ENCODE data around the gene KDM4C. TPM values are rescaled to one million over a fixed set of nuclear protein-coding genes. Genes with fewer than 3 reads are reported as not detected.

KDM4C gene
- total RNA-seq, 1 experiment from 2014 or later = 16.8 TPM

DNA sequence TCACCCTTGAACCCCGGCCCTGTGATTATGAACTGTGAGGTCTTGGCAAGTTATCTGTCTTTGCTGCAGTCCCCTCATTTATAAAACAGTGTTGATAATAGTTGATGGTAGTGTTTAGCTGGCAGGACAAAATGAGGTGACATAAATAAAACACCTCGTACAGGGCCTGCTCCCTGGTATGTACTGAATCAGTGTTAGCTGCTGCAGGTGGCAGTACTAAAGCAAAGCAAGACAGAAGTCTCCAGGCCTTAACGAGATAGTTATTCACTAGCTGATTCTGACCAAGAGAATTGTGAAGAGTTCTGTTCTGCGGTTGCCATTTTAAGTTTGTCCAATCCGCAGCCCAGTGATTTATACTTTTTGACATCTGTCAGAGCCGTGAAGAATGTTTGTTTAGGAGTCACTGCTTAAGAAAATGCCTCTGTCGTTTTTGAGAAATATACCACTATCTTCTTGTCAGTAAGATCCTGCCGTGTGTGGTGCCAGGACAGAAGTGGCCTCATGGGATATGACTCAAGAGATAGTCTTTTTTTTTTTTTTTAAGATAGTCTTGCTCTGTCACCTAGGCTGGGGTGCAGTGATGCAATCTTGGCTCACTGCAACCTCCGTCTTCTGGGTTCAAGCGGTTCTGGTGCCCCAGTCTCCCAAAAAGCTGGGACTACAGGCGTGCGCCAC lies 75.9 kb downstream of the KDM4C start:
- intact Hi-C loops (cut with micrococcal nuclease) = loop anchor here (10.0 kb wide), 1 partner anchor 401 kb away; no protein-coding TSS in a partner anchor
- Histone ChIP-seq H4K20me1 (ENCODE audit: insufficient read depth) (no peaks in the 10 kb centered on the region), H3K27me3 (ENCODE audit: insufficient read depth, low read length) (no peaks in the 10 kb centered on the region), H3K9me2 (ENCODE audit: insufficient read depth) (no peaks in the 10 kb centered on the region), H3K4me1 (ENCODE audit: control insufficient read depth in 1 of 2, insufficient read depth in 2 of 2, low read length in 2 of 2) (no peaks in the 10 kb centered on the region), H3K4me2 (ENCODE audit: low read length) (no peak overlapping the region), H2AFZ (ENCODE audit: low read depth, low read length, poor library complexity, severe bottlenecking) (no peak overlapping the region), H3K9ac (ENCODE audit: low read length) (no peak overlapping the region), H3K4me3 (replicated peaks in 1 of 2; ENCODE audit: low read depth in 1 of 2, low read length in 2 of 2) (no peak overlapping the region), H3K36me3 (ENCODE audit: control insufficient read depth in 1 of 2, insufficient read depth in 2 of 2, low read length in 2 of 2) (no peaks in the 10 kb centered on the region; a peak in 1 of 4 replicates), H3K27ac (ENCODE audit: low read depth, low read length) (no peak overlapping the region), H3K9me3 (ENCODE audit: control insufficient read depth in 1 of 2, insufficient read depth in 1 of 2, low read depth in 1 of 2, low read length in 2 of 2) (no peaks in the 10 kb centered on the region), H3K79me2 (ENCODE audit: insufficient read depth, low read length) (no peaks in the 10 kb centered on the region)
- no TSS peak for BruUV-seq (replicated peaks)
- ChIA-PET RAD21 (ENCODE audit: low non-redundant PET in 1 of 2, low total read pairs in 2 of 2, uncharacterized antibody in 2 of 2, unreplicated experiment in 2 of 2) (no interaction called here), POLR2A (no interaction called here), CTCF (no interaction called here)
- TF ChIP-seq EZH2phosphoT487 (IDR thresholded peaks at IDR 0.05; ENCODE audit: borderline replicate concordance) (no peak), RAD21 (IDR thresholded peaks at IDR 0.05; ENCODE audit: low read depth) (no peak), FOSL1 (IDR thresholded peaks at IDR 0.05; ENCODE audit: low read depth) (no peak), ELF1 (IDR thresholded peaks at IDR 0.05; ENCODE audit: borderline replicate concordance, low read depth) (no peak), ZNF274 (IDR thresholded peaks at IDR 0.05; ENCODE audit: low read depth, low read length) (no peak), YY1 (IDR thresholded peaks at IDR 0.05; ENCODE audit: extremely low read depth, insufficient replicate concordance, low read depth, low read length) (no peak), SIN3A (IDR thresholded peaks at IDR 0.05; ENCODE audit: low read depth) (no peak), TCF7L2 (IDR thresholded peaks at IDR 0.05; ENCODE audit: borderline replicate concordance, extremely low read depth, insufficient read depth, insufficient read length) (no peak)
- TF ChIP-seq, protein P1, sequence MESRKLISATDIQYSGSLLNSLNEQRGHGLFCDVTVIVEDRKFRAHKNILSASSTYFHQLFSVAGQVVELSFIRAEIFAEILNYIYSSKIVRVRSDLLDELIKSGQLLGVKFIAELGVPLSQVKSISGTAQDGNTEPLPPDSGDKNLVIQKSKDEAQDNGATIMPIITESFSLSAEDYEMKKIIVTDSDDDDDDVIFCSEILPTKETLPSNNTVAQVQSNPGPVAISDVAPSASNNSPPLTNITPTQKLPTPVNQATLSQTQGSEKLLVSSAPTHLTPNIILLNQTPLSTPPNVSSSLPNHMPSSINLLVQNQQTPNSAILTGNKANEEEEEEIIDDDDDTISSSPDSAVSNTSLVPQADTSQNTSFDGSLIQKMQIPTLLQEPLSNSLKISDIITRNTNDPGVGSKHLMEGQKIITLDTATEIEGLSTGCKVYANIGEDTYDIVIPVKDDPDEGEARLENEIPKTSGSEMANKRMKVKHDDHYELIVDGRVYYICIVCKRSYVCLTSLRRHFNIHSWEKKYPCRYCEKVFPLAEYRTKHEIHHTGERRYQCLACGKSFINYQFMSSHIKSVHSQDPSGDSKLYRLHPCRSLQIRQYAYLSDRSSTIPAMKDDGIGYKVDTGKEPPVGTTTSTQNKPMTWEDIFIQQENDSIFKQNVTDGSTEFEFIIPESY (IDR thresholded peaks at IDR 0.05; ENCODE audit: extremely low read depth, insufficient replicate concordance, low read length) = no peak
- DNase-seq (ENCODE audit: low read depth, low spot score) (no peak), ATAC-seq (no peak)
